Measurements from ENCODE around the gene PTPN2. TPM values are rescaled to one million over a fixed set of nuclear protein-coding genes. Genes with fewer than 3 reads are reported as not detected.

Gene PTPN2
- total RNA-seq, 2 experiments from 2014 or later: 49.4 to 53.8 TPM

DNA sequence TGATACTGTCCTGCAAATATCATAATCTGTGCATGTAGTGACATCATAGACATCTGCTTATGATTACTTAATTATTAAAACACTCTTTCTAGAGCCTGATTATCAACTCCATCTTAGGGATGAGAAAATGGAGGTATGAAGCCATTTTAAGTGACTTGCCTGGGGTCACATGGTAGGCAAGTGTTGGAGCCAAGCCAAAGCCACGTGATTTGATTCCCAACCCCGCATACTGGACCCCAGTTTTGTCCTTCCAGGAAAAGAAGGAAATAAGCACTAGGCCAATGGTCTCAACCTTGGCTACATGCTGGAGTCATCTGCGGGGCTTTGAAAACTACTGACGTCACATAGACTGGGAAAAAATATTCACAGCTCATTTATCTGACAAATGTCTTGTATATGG lies 44.2 kb upstream of the PTPN2 start:
- TF ChIP-seq, protein P1, sequence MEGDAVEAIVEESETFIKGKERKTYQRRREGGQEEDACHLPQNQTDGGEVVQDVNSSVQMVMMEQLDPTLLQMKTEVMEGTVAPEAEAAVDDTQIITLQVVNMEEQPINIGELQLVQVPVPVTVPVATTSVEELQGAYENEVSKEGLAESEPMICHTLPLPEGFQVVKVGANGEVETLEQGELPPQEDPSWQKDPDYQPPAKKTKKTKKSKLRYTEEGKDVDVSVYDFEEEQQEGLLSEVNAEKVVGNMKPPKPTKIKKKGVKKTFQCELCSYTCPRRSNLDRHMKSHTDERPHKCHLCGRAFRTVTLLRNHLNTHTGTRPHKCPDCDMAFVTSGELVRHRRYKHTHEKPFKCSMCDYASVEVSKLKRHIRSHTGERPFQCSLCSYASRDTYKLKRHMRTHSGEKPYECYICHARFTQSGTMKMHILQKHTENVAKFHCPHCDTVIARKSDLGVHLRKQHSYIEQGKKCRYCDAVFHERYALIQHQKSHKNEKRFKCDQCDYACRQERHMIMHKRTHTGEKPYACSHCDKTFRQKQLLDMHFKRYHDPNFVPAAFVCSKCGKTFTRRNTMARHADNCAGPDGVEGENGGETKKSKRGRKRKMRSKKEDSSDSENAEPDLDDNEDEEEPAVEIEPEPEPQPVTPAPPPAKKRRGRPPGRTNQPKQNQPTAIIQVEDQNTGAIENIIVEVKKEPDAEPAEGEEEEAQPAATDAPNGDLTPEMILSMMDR (IDR thresholded peaks at IDR 0.05): no peak
- ATAC-seq (ENCODE audit: poor library complexity): no peak
- no peaks in the 10 kb centered on the region for H3K9me3 ChIP-seq (ENCODE audit: control insufficient read depth in 1 of 2, insufficient read depth in 1 of 2, low read length in 2 of 2)
- Mint-ChIP-seq H3K36me3 (ENCODE audit: low read depth) (no peaks in the 10 kb centered on the region), H3K27ac (no peak overlapping the region), H3K4me3 (no peak overlapping the region), H3K27me3 (no peaks in the 10 kb centered on the region), H3K9me3 (no peaks in the 10 kb centered on the region), H3K4me1 (ENCODE audit: low read depth) (no peaks in the 10 kb centered on the region)
- H3K27ac ChIP-seq (ENCODE audit: low read depth in 1 of 2, low read length in 2 of 2): no peak overlapping the region
- ChIA-PET POLR2A (no interaction called here), CTCF (no interaction called here)
- no peaks in the 10 kb centered on the region for H3K4me1 ChIP-seq (ENCODE audit: insufficient read depth, low read length)
- intact Hi-C loops (cut with DNase I, micrococcal nuclease): no loop called here
- H3K36me3 ChIP-seq (ENCODE audit: insufficient read depth, low read length): no peaks in the 10 kb centered on the region
- H3K27me3 ChIP-seq (ENCODE audit: control insufficient read depth in 1 of 2, insufficient read depth in 2 of 2, low read length in 2 of 2): no peaks in the 10 kb centered on the region
- DNase-seq: no peak
- H3K4me3 ChIP-seq (ENCODE audit: low read length): no peak overlapping the region

DNA sequence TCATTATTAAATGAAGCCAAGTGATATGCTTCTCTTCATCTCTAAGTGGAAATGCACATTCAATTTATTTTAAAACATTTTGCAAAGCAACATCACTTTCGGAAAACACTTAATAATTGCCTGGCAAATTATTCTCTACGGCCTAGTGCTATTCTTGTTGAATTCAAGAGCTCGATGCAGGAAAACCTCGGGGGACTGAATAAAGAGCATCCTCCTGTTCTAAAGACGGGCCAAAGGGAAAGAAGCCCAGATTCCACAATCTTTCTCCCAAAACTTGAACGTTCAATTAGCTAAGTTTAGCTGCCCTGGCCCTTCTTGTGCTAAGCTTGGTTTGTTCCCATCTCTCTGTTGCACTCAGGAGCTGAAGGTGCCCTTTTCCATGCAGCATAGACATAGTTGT lies 40.6 kb upstream of the PTPN2 start:
- intact Hi-C loops (cut with DNase I, micrococcal nuclease): no loop called here
- no peaks in the 10 kb centered on the region for H3K9me3 Mint-ChIP-seq
- H3K27ac Mint-ChIP-seq: no peak overlapping the region
- H3K36me3 Mint-ChIP-seq (ENCODE audit: low read depth): no peaks in the 10 kb centered on the region
- H3K27ac ChIP-seq (ENCODE audit: low read depth in 1 of 2, low read length in 2 of 2): no peak overlapping the region
- ChIA-PET POLR2A (no interaction called here), CTCF (no interaction called here)
- peaks cover 12% of the 10 kb centered on the region for H3K4me1 Mint-ChIP-seq (ENCODE audit: low read depth)
- ATAC-seq (ENCODE audit: poor library complexity) (no peak), DNase-seq (no peak)
- TF ChIP-seq, protein P1 (IDR thresholded peaks at IDR 0.05): no peak
- no peaks in the 10 kb centered on the region for H3K36me3 ChIP-seq (ENCODE audit: insufficient read depth, low read length)
- no peaks in the 10 kb centered on the region for H3K27me3 ChIP-seq (ENCODE audit: control insufficient read depth in 1 of 2, insufficient read depth in 2 of 2, low read length in 2 of 2)
- no peak overlapping the region for H3K4me3 ChIP-seq (ENCODE audit: low read length)
- no peaks in the 10 kb centered on the region for H3K27me3 Mint-ChIP-seq
- peaks cover 4% of the 10 kb centered on the region for H3K4me1 ChIP-seq (ENCODE audit: insufficient read depth, low read length)
- H3K4me3 Mint-ChIP-seq: no peak overlapping the region
- H3K9me3 ChIP-seq (ENCODE audit: control insufficient read depth in 1 of 2, insufficient read depth in 1 of 2, low read length in 2 of 2): no peaks in the 10 kb centered on the region

DNA sequence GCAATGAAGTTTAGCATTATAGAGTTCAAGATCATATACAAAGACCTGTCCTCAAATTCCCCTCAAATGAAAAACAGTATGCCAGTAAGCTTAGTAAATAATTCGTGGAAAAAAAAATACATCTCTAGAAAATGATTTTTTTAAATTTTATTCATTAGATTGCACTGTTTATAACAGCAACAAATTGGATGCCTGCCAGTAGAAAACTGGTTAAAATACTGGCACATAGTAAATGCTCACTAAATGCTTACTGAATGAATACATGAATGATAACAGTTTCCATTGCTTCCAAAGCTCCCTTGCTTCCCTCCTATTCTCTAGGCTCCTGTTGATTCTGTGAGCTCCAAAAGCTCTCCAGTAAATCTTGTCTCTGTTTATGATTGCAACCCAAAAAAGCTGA lies 38.2 kb upstream of the PTPN2 start:
- Mint-ChIP-seq H3K4me3 (no peak overlapping the region), H3K36me3 (ENCODE audit: low read depth) (no peaks in the 10 kb centered on the region), H3K27me3 (no peaks in the 10 kb centered on the region), H3K27ac (no peak overlapping the region), H3K4me1 (ENCODE audit: low read depth) (peaks cover 12% of the 10 kb centered on the region), H3K9me3 (no peaks in the 10 kb centered on the region)
- Histone ChIP-seq H3K27ac (ENCODE audit: low read depth in 1 of 2, low read length in 2 of 2) (no peak overlapping the region), H3K9me3 (ENCODE audit: control insufficient read depth in 1 of 2, insufficient read depth in 1 of 2, low read length in 2 of 2) (no peaks in the 10 kb centered on the region), H3K4me3 (ENCODE audit: low read length) (no peak overlapping the region), H3K36me3 (ENCODE audit: insufficient read depth, low read length) (no peaks in the 10 kb centered on the region), H3K4me1 (ENCODE audit: insufficient read depth, low read length) (peaks cover 4% of the 10 kb centered on the region), H3K27me3 (ENCODE audit: control insufficient read depth in 1 of 2, insufficient read depth in 2 of 2, low read length in 2 of 2) (no peaks in the 10 kb centered on the region)
- DNase-seq (no peak), ATAC-seq (ENCODE audit: poor library complexity) (no peak)
- intact Hi-C loops (cut with DNase I, micrococcal nuclease): no loop called here
- ChIA-PET POLR2A (interaction anchor here (1.3 to 2.0 kb wide), 3 partner anchors 11 to 39 kb away, joined by 5 to 7 read pairs (median 7); partner anchors contain the start of gene PTPN2), CTCF (no interaction called here)
- TF ChIP-seq, protein P1 (IDR thresholded peaks at IDR 0.05): no peak

Measured in CD4-positive, alpha-beta T cell (primary cell).